HG02870 (cell line): ENCODE measurements around the gene ECHS1.
"Not testable (repeated sequence)": the region's sequence is repeated elsewhere in the genome, so short reads cannot be mapped to it uniquely, and the experiment has no call there.

Experiments used
- ATAC-seq: cut with Tn5 transposase; IDR thresholded peaks from one replicate; pipeline ENCODE4 v1.9.1; 2021; ENCODE audit warnings: mild to moderate bottlenecking, moderate library complexity; ENCODE audit not compliant: unreplicated experiment

The ECHS1 gene

DNA sequence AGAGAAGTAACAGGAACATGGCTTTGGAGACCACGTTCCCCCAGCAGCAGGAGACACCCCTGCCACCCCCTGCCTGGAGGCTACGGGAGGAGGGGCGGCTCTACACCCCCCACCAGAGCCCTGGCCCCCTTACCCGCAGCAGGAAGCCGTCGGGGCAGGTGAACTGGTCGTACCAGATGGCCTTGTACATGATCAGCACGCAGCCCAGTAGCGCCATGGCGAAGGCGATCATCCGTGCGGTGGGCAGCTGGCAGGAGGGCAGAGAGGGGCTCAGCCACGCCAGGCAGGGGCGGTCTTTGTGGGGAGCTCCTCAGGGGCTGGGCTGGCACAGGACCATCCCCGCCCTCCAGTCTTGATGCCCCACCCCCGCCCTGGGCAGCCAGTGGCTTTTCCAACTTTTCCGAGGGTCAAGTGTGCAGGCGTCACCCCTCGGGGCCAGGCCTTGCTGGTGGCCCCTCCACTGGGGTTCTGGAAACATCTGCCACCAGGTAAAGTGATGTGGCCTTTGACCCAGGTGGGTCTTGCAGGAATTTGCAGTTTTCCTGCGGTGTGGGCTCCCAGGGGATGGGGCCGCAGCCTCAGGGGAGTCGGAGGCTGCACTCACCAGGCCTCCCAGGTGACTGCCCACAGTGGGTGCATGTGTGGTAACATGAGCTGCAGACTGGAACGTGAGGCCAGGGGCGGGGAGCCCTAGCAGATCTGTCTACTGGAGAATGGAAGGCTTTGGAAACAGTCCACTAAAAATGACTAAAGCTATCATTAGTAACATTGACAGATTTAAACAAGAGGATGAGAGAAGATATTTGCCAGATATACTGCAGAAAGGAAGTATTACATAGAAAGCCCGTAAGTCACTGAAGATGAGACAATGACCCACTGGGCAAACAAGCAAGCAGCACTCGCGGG lies 46.2 kb downstream of the ECHS1 start:
- no peak for ATAC-seq

DNA sequence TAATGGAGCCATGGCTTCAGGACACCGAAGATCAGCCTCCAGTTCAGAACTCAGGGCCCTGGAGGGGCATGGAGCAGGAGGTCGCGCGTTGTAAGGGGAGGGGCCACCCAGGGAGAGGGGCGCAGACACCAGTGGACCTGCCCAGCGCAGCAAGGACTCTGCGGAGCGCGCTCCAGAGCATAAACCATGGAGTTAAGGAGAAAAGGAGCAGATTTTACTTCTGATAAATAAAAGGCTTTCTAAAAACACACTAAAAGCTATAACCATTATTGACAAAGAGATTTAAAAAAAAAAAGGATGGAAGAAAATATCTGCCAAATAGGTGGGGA lies 47.0 kb downstream of the ECHS1 start:
- no peak for ATAC-seq

GRCh38 chr10:133325440-133326222 lies 47.5 kb downstream of the ECHS1 start:
- no peak for ATAC-seq

- ATAC-seq, result no peak
Observed at GRCh38 chr10:133324857-133325260, 48.3 kb downstream of the ECHS1 start.

DNA sequence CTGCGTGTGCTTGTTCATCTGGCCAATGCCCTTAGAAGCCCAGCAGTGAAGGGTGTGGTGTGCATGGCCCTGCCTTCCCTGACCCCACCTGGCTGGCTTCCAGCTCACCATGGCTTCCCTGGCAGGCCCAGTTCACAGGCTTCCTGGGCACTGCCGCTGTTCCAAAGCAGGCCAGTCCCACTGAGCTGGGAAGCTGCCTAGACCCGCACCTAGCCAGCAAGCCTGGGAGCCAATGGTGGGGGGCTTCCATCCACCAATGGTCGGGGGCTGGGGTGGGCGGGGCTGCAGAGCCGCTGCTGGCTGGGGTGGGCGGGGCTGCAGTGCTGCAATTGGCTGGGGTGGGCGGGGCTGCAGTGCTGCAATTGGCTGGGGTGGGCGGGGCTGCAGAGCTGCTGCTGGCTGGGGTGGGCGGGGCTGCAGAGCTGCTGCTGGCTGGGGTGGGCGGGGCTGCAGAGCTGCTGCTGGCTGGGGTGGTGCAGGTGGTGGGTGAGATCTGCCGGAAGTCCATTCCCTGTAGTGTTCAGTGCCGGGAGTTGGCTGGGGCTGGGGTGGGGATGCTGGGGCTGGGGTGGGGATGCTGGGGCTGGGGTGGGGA lies 48.9 kb downstream of the ECHS1 start:
- ATAC-seq, result no peak

DNA sequence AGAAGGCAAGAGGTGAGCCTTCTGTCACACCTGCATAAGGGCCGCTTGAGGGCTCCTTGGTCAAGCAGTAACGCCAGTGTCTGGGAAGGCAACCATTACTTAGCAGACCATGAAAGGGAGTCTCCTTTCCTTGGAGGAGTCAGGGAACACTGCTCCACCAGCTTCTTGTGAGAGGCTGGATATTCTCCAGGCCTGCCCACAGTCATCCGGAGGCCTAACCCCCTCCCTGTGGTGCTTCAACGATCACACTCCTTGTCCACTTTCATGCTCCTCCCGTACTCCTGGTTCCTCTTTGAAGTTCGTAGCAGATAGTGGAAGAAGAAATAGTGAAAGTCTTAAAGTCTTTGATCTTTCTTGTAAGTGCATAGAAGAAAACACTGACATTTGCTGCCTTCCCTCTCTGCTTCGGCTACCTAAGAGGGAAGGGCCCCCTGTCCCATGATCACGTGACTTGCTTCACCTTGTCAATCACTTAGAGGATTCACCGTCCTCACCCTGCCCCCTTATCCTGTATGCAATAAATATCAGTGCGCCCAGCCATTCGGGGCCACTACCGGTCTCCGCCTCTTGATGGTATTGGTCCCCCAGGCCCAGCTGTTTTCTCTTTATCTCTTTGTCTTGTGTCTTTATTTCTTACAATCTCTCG lies 51.0 kb downstream of the ECHS1 start:
- ATAC-seq, result not testable (repeated sequence)

GRCh38 chr10:133320852-133321422 lies 52.2 kb downstream of the ECHS1 start:
- not testable (repeated sequence) for ATAC-seq

GRCh38 chr10:133318494-133319127 lies 54.5 kb downstream of the ECHS1 start:
- ATAC-seq, result no peak

DNA sequence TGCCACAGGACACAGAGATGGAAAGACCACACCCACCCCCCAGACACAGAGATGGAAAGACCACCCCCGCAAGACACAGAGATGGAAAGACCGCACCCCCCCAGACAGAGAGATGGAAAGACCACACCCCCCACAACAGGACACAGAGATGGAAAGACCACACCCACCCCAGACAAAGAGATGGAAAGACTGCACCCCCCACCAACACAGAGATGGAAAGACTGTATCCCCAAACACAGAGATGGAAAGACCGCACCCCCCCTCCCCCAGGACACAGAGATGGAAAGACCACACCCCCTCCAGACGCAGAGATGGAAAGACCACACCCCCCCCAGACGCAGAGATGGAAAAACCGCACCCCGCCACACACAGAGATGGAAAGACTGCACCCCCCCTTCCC lies 56.4 kb downstream of the ECHS1 start:
- no peak for ATAC-seq

DNA sequence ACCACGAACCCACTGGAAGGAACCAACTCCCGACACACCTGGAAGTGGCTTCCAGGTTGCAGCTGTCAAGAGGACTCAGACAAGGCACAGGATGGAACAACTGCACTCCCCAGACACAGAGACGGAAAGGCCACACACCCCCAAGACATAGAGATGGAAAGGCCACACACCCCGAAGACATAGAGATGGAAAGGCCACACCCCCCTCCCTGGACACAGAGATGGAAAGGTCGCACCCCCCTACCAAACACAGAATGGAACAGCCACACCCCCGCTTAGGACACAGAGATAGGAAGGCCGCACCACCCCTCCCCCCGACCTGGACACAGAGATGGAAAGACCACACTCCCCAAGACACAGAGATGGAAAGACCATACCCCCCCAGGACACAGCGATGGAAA lies 56.9 kb downstream of the ECHS1 start:
- ATAC-seq, result no peak

- no peak for ATAC-seq
Observed at GRCh38 chr10:133315847-133316246, 57.3 kb downstream of the ECHS1 start.

- no peak for ATAC-seq
Observed at GRCh38 chr10:133314911-133315310, 58.2 kb downstream of the ECHS1 start.

DNA sequence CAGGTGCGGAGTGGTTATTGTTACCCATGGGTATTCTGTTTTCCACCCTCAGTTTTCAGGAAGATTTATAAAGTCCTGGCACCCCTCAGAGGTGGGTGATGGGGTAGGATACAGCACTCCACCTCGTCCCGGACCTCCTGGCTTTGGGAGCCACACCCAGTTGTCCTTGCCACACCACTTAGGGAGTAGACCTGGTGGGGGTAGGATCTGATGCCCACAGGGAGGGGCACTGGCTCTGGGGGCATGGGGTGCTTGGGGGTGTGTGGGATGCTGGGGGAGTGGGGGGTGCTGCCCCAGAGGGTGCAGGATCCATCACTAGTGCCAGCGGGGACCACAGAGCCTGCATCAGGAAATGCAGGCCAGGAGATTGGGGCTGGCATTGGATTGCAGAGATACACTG lies 60.0 kb downstream of the ECHS1 start:
- ATAC-seq, result no peak

GRCh38 chr10:133312769-133313145 lies 60.4 kb downstream of the ECHS1 start:
- ATAC-seq, result no peak
